ENCODE results near the gene AMPD3. TPM values are rescaled to one million over a fixed set of nuclear protein-coding genes. Genes with fewer than 3 reads are reported as not detected.

Gene AMPD3
- 1 to 10 TPM in 3 of 4 donors, not detected in 1; 1.2 to 6.4 (median 6.1) TPM for total RNA-seq

GRCh38 chr11:10454878-10455631 is at the start of gene AMPD3:
AMPD3 (plus strand) TSS chr11:10455264; CDS start chr11:10461520, 6,256 bp downstream.
- Histone ChIP-seq H3K4me1 (no peaks in the 10 kb centered on the region), H3K27ac (peak within 1 kb of the TSS; percentile 54 to 88), H3K4me3 (peak within 1 kb of the TSS in 1 of 2 donors; percentile 24), H3K27me3 (no peaks in the 10 kb centered on the region), H3K36me3 (no peaks in the 10 kb centered on the region), H3K9me3 (no peaks in the 10 kb centered on the region)
- DNase-seq = peak; percentile 35 to 80
- intact Hi-C loops (cut with DNase I; ENCODE audit: low total_unique reads) = no loop called here
- TF ChIP-seq, protein P1, sequence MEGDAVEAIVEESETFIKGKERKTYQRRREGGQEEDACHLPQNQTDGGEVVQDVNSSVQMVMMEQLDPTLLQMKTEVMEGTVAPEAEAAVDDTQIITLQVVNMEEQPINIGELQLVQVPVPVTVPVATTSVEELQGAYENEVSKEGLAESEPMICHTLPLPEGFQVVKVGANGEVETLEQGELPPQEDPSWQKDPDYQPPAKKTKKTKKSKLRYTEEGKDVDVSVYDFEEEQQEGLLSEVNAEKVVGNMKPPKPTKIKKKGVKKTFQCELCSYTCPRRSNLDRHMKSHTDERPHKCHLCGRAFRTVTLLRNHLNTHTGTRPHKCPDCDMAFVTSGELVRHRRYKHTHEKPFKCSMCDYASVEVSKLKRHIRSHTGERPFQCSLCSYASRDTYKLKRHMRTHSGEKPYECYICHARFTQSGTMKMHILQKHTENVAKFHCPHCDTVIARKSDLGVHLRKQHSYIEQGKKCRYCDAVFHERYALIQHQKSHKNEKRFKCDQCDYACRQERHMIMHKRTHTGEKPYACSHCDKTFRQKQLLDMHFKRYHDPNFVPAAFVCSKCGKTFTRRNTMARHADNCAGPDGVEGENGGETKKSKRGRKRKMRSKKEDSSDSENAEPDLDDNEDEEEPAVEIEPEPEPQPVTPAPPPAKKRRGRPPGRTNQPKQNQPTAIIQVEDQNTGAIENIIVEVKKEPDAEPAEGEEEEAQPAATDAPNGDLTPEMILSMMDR (IDR thresholded peaks at IDR 0.05) = no peak
- peak in 1 of 2 donors; percentile 26 for TF ChIP-seq POLR2A (IDR thresholded peaks at IDR 0.05)

DNA sequence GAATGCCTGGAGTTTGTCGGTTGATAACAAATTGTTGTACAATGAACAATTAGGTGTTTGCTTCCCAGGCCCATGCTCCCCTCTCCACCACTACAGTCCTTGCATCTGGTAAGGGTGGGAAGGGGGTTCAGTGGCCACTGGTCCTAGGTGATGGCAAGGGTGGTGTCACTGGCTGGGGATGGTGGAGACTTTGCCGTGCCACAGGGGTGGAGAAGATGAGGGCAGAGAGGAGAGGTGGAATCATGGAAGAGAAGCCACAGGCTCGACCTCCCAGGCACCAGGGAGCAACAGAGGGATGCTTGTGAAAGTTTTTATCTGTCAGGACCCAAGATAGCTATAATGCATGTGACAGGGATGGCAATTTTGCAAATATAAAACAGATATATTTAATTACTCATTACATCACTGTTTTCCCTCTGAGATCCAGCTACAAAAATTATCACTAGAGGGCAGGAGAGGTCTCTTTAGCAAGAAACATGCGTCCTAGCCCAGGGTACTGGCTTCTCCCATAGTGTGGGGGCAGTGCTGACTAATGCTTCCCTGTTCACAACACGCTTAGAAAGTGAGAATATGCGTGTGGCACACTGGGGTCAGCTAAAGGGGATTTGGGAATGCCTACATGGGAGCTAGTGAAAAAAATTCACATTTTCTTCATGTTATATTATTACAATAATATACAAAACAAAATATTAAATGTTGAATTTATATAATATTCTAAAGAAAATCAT is 49.0 kb upstream of the AMPD3 start:
- TF ChIP-seq POLR2A (IDR thresholded peaks at IDR 0.05) = no peak
- TF ChIP-seq, protein P1 (IDR thresholded peaks at IDR 0.05) = peak; percentile 77 to 91 (median 84)
- DNase-seq = peak; percentile 62 to 84
- H3K27ac ChIP-seq = no peak overlapping the region
- intact Hi-C loops (cut with DNase I; ENCODE audit: low total_unique reads) = loop anchor here (10.0 kb wide), 1 partner anchor 329 kb away; no protein-coding TSS in a partner anchor
- H3K9me3 ChIP-seq = no peaks in the 10 kb centered on the region
- no peaks in the 10 kb centered on the region for H3K36me3 ChIP-seq
- H3K4me3 ChIP-seq = no peak overlapping the region
- no peaks in the 10 kb centered on the region for H3K4me1 ChIP-seq
- no peaks in the 10 kb centered on the region for H3K27me3 ChIP-seq

DNA sequence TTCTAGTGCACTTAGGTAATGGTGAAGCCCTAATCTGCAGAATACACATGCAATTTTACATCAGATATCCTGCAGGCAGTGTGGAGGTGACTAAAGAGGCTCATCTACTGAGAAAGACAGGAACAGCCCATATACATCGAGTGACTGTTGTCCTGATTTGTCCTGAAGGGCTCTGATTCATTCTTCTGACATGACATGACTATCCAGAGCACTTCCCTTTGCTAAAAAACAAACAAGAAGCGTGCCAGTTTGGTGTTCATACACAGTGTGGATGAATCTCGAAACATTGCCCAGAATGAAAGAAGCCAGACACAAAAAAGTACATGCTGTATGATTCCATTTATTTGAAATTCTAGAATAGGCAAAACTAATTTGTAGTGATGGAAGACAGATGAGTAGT is 48.0 kb upstream of the AMPD3 start:
- intact Hi-C loops (cut with DNase I; ENCODE audit: low total_unique reads) = loop anchor here (10.0 kb wide), 1 partner anchor 328 kb away; no protein-coding TSS in a partner anchor
- TF ChIP-seq POLR2A (IDR thresholded peaks at IDR 0.05) = no peak
- TF ChIP-seq, protein P1 (IDR thresholded peaks at IDR 0.05) = no peak
- H3K4me3 ChIP-seq = no peak overlapping the region
- no peaks in the 10 kb centered on the region for H3K9me3 ChIP-seq
- no peaks in the 10 kb centered on the region for H3K36me3 ChIP-seq
- no peak for DNase-seq
- no peaks in the 10 kb centered on the region for H3K27me3 ChIP-seq
- H3K27ac ChIP-seq = no peak overlapping the region
- H3K4me1 ChIP-seq = no peaks in the 10 kb centered on the region

DNA sequence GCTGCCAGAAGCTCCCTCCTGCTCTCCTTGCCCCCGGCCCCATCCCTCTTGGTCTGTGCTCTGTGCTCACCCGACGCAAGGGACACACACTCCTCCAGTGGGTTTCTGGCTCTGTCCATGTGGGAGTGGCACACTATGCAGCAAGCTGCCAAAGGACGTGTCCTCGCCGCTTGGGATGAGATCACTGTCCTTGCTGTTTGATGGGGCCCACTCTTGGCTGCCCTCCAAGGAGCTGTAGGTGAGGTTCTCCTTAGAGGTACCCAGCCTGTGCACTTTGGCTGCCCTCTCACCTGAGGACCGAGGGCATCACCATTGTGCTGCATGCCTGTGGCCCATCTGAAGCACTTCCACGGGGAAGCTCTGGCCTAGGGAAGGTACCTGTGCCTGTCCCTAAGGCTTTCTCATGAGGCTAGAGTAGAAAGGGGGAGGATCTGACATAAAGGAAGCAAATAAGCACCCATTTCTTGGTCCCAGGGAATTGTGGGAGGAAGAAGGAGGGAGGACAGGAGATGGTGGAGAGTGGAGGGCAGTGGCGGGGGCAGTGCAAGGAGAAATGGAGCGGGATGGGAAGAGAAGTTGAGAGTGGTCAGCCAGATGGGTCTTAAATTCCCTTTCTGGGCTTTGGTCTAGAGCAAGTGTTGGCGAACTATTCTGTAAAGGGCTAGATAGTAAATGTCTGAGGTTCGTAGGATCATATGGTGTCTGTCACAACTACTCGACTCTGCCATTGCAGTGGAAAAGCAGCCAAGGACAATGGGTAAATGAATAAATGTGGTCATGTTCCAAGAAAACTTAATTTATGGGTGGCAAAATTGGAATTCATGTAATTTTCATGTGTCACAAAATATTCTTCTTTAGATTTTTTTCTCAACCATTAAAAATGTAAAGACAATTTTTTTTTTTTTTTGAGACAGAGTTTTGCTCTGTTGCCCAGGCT is 47.0 kb upstream of the AMPD3 start:
- Histone ChIP-seq H3K27me3 (no peaks in the 10 kb centered on the region), H3K36me3 (no peaks in the 10 kb centered on the region), H3K9me3 (no peaks in the 10 kb centered on the region), H3K4me1 (no peaks in the 10 kb centered on the region), H3K27ac (no peak overlapping the region), H3K4me3 (no peak overlapping the region)
- no peak for DNase-seq
- intact Hi-C loops (cut with DNase I; ENCODE audit: low total_unique reads) = loop anchor here (10.0 kb wide), 1 partner anchor 327 kb away; no protein-coding TSS in a partner anchor
- TF ChIP-seq, protein P1 (IDR thresholded peaks at IDR 0.05) = no peak
- TF ChIP-seq POLR2A (IDR thresholded peaks at IDR 0.05) = no peak

Measured in uterus (tissue), 4 donors.